Measurements from ENCODE around the gene PRR9. TPM values are rescaled to one million over a fixed set of nuclear protein-coding genes. Genes with fewer than 3 reads are reported as not detected.

PRR9 gene
- total RNA-seq, 1 experiment from 2014 or later: not detected

- POLR2A ChIA-PET: no interaction called here
- no peak overlapping the region for H3K4me3 ChIP-seq (ENCODE audit: low read depth in 2 of 2, low read length in 2 of 2)
- CTCF ChIA-PET: no interaction called here
- ATAC-seq (no peak), DNase-seq (ENCODE audit: low read depth, low spot score) (no peak)
- in situ Hi-C loops (cut with HindIII; ENCODE audit: low pct_unique_long_range_greater_than_20kb, low sequenced_read_pairs) (no loop called here), intact Hi-C loops (cut with micrococcal nuclease; ENCODE audit: unreplicated experiment) (no loop called here)
- H3K27ac ChIP-seq (ENCODE audit: low read length): no peak overlapping the region
- H3K36me3 ChIP-seq (ENCODE audit: control insufficient read depth, insufficient read depth, low read length): no peaks in the 10 kb centered on the region
- TF ChIP-seq TCF7L2 (IDR thresholded peaks at IDR 0.05; ENCODE audit: low read depth, low read length): no peak
- TF ChIP-seq REST (IDR thresholded peaks at IDR 0.05; ENCODE audit: insufficient read depth in 1 of 2, low read depth in 2 of 2, low read length in 1 of 2): no peak
- no peak for TF ChIP-seq SIN3A (IDR thresholded peaks at IDR 0.05; ENCODE audit: borderline replicate concordance, insufficient read depth, low read depth, low read length)
- no peak for TF ChIP-seq CTCF (IDR thresholded peaks at IDR 0.05)
- TF ChIP-seq POLR2AphosphoS5 (IDR thresholded peaks at IDR 0.05; ENCODE audit: low read depth, low read length): no peak
- peaks cover 10% of the 10 kb centered on the region for H3K27me3 ChIP-seq (ENCODE audit: control insufficient read depth, insufficient read depth, low read length)
- H3K4me1 ChIP-seq (ENCODE audit: control insufficient read depth, insufficient read depth, low read length): no peaks in the 10 kb centered on the region
- no TSS peak for BruUV-seq (replicated peaks)
- H3K9me3 ChIP-seq (ENCODE audit: control insufficient read depth, insufficient read depth, low read depth, low read length): no peaks in the 10 kb centered on the region
These were observed 7.2 kb upstream of the PRR9 start for GRCh38 chr1:153210206-153210605.

- ChIA-PET POLR2A (no interaction called here), CTCF (no interaction called here)
- Histone ChIP-seq H3K27me3 (ENCODE audit: control insufficient read depth, insufficient read depth, low read length) (peaks cover 5% of the 10 kb centered on the region; the same call in 1 of the 2 replicates), H3K4me1 (ENCODE audit: control insufficient read depth, insufficient read depth, low read length) (no peaks in the 10 kb centered on the region), H3K9me3 (ENCODE audit: control insufficient read depth, insufficient read depth, low read depth, low read length) (no peaks in the 10 kb centered on the region), H3K4me3 (ENCODE audit: low read depth in 2 of 2, low read length in 2 of 2) (no peak overlapping the region), H3K36me3 (ENCODE audit: control insufficient read depth, insufficient read depth, low read length) (no peaks in the 10 kb centered on the region), H3K27ac (ENCODE audit: low read length) (no peak overlapping the region)
- no peak for ATAC-seq
- no peak for TF ChIP-seq TCF7L2 (IDR thresholded peaks at IDR 0.05; ENCODE audit: low read depth, low read length)
- no peak for TF ChIP-seq POLR2AphosphoS5 (IDR thresholded peaks at IDR 0.05; ENCODE audit: low read depth, low read length)
- no peak for TF ChIP-seq CTCF (IDR thresholded peaks at IDR 0.05)
- no peak for TF ChIP-seq SIN3A (IDR thresholded peaks at IDR 0.05; ENCODE audit: borderline replicate concordance, insufficient read depth, low read depth, low read length)
- TF ChIP-seq REST (IDR thresholded peaks at IDR 0.05; ENCODE audit: insufficient read depth in 1 of 2, low read depth in 2 of 2, low read length in 1 of 2): no peak
- BruUV-seq (replicated peaks): no TSS peak
- DNase-seq (ENCODE audit: low read depth, low spot score): no peak
- intact Hi-C loops (cut with micrococcal nuclease; ENCODE audit: unreplicated experiment): no loop called here
- in situ Hi-C loops (cut with HindIII; ENCODE audit: low pct_unique_long_range_greater_than_20kb, low sequenced_read_pairs): no loop called here
These were observed 5.2 kb upstream of the PRR9 start for GRCh38 chr1:153212201-153212600.
